GM18505 (cell line): Measurements from ENCODE around the gene DENND4A.

Experiments
- ATAC-seq: cut with Tn5 transposase; IDR thresholded peaks from one replicate; pipeline ENCODE4 v1.9.1; 2021; ENCODE audit not compliant: unreplicated experiment
- POLR2A ChIP-seq: IDR thresholded peaks from 4 replicates; pipeline ENCODE4 v1.6.1; 2011; ENCODE audit warnings: borderline replicate concordance; ENCODE audit not compliant: insufficient read depth, insufficient read length; ENCODE audit errors: extremely low read depth

Gene DENND4A

DNA sequence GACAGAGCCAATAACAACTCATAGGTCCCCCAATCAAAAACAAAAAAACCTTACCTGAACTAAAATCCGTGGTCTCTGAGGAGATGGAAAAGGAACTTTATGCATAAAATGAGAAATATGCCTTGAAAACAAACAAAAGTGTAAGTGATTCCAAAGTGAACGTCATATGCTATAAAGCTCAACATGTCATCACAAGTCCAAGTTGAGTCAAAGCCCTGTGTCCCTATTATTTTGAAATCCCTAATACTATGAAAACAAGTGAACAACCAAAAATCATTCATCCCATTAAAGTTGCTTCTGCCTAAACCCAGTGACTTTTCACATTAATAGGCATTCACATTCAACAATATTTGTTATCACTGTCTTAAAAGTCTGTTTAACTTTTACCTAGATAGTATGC, 59.4 kb downstream of the DENND4A start:
- ATAC-seq: no peak
- TF ChIP-seq POLR2A: no peak

DNA sequence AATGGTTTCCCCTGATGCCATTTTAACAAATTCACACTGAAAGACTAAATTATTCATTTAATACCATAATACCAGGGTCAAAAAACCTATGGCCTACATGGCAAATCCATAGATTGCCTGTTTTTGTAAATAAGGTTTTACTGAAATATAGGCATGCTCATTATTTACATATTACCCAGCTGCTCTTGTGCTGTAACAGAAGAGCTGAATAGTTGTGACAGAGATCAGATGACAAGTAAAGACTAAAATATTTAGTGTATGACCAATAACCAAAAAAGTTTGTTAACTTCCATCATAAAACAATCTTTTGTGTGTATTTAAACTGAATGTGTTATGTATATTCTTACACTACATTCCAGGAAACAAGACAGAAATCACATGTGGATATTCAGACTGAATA, 60.2 kb downstream of the DENND4A start:
- no peak for TF ChIP-seq POLR2A

DNA sequence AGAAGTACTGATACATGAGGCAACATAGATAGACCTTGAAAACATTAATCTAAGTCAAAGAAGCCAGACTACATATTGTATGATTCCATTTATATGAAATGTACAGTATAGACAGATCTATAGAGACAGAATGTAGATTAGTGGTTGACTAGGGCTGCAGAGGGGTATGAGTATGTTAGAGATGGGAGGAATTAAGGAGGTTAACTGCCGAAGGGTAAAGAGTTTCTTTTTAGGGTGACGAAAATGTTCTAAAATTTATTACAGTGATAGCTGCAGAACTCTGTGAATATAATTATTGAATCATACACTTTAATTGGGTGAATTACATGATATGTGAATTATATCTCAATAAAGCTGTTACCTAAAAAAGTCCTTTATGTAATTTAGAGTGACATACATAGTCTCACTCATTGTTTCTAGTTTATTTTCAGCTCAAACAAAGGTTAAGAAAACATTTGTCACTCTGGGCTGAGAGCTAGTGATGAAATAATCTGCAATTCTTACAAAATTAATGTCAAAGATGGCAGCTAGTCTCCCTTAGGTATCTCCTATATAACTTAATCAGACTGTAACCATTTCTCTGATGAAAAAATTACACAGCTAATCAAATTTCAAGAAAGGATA, 61.4 kb downstream of the DENND4A start:
- TF ChIP-seq POLR2A: no peak
- ATAC-seq: no peak

More for the DNA sequence above, 60.2 kb downstream of the DENND4A start:
- no peak for ATAC-seq

DNA sequence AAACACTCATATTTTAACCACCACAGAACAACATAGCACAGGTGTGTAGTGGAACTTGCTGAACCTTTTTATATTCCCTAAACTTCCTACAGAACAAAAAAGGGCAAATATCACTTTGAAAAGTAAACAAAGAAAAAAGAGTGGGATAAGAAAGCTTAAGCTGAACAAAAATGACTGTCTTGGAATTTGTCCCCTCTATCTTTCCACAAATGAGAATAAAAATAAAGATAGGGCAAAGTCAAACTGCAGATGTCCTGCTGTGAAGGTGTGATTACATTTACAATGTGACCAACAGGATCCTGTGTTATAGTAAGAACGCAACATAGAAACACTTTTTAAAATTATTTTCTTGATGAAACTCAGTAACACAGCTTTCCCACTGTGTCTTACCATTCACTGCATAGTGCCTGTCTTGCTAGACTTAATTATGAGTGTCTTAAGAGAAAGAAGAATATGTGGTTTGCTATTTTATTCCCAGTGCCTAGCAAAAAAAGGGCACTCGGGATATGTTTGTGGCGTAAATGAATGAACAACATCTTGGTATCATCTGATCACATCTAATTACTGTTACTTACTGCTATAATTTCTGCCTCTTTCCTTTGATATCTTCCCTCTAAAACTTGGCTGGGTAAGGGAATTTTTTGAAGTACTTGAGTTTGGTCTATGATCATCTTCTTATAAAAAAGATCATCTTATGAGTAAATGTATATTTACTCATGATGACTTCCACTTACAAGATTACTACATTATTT, 67.5 kb downstream of the DENND4A start:
- ATAC-seq: no peak
- TF ChIP-seq POLR2A: no peak

DNA sequence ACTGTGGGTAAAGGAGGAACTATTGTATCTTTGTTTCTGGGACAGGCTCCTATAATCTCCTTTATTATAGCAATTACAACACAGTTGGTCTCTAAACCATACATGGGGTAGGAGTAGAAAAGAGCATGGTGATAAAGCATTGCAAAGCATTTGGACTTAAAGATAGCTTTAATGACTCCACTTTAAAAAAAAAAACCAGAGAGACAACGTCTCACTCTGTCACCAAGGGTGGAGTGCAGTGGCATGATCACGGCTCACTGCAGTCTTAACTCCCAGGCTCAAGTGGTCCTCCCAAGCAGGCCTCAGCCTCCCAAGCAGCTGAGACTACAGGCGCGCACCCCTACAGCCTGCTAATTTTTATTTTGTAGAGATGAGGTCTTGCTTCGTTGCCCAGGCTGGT, 68.2 kb downstream of the DENND4A start:
- no peak for ATAC-seq
- no peak for TF ChIP-seq POLR2A

DNA sequence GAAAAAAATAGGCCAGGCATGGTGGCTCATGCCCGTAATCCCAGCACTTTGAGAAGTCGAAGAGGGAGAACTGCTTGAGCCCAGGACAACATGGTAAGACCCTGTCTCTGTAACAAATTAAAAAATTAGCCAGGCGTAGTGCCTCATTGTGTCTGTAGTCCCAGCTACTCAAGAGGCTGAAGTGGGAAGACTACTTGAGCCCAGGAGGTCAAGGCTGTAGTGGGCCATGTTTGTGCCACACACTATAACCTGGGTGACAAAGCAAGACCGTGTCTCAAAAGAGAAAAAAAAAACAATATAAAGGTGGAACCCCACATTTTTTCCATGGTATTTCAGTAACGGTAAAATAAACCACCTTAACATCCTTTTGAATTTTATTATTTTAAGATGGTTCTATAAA, 69.9 kb downstream of the DENND4A start:
- no peak for TF ChIP-seq POLR2A
- no peak for ATAC-seq

DNA sequence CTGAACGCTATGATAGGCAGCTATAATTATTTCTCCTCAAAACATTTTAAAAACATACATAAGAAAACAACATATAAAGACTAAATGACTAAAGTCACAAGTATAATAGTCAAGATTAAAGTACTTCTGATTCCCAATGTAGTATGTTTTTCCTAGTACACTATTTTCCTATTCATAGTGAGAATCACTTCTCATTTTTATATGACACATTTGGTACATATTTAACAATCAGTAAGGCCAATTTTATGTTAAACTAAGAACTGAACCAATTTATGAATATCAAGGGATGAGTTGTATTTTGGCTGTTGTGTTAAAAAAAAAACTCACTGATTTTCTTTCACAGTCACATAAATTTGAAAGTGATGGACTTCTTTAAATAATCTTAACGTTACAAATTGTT, 79.7 kb downstream of the DENND4A start:
- no peak for ATAC-seq
- TF ChIP-seq POLR2A: no peak

DNA sequence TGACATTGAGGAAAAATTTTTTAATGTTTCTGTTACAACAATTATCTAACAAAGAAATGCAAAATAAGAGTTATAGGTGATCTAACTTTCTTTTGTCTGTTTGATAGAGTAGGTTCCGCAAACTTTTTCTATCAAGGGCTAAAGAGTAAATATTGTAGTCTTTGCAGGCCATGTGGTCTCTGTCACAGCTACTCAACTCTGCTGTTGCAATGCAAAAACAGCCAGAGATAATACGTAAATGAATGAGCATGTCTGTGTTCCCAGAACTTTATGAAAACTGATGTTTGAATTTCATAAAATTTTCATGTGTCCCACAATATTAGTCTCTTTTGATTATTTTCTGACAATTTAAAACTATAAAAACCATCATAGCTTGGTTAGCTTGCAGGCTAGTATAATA, 97.0 kb downstream of the DENND4A start:
- ATAC-seq: no peak
- TF ChIP-seq POLR2A: no peak

DNA sequence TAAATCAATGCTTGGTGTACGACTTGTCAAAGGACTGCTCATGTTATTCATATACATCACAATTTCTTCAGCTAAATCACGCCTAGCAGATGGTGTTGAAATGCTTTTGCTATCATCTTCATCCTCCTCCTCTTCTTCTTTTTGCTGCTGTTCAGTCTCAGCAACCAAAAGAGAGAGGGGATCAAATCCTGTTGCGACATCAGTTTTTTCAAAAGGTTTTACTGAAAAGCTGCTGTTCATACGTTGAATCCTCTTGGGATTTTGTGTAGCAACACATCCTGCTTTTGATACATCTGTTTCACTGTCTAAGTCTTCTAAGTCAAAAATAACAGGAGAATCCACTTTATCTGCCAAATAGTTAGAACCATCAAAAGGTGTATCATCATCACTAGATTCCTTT, 101.3 kb downstream of the DENND4A start:
- no peak for TF ChIP-seq POLR2A
- ATAC-seq: no peak

DNA sequence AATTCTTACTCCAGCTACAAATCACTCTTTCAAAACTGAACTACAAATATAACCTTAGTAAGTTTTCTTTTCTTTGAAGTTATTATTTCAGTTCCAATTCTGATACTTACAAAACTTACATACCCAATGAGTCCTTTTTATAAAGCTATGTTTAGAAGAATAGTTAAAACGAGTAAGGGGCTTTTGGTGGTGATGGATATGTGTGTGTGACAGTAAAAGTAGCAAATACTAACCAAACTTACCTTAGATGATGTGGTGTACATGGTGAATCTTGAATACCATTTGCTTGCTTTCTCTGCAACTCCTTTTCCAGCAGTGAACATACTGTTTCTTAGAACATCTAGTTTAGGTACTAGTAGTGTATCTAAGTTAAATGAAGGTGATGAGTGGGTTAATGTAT, 101.9 kb downstream of the DENND4A start:
- no peak for ATAC-seq

DNA sequence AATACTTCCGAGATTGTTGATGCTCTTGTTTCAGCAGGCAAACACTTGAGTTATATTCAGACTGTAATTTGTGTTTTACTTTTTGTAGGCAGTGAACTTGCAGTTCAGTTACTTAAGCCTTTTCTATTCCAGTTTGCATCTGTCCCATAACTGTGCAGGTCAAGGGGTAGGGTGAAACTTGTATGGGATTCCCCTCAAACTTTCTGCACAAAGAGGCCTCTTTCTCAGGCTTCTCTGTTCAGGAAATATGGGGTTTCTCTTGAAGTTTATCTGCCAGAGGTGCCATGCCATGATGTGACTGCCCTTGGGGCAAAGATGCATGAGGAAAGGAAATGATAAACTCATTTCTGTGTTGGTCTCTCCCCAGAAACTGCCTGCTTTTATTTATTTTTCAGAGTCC, 103.6 kb downstream of the DENND4A start:
- TF ChIP-seq POLR2A: peak; percentile 20
- no peak for ATAC-seq

More for the DNA sequence above, 101.9 kb downstream of the DENND4A start:
- TF ChIP-seq POLR2A: no peak

DNA sequence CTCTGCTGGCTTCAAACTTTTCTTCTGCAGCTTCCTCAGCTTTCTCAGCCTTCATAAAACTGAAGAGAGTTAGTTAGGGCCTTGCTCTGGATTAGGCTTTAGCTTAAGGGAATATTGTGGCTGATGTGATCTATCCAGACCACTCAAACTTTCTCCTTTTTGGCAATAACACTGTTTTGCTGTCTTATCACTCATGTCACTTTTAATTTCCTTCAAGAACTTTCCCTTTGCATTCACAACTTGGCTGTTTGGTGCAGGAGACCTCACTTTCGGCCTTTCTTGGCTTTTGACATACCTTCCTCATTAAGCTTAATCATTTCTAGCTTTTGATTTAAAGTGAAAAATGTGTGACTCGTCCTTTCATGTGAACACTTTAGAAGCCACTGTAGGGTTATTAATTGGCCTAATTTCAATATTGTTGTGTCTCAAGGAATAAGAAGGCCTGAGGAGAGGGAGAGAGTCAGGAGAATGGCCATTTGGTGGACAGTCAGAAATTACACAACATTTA, 109.6 kb downstream of the DENND4A start:
- TF ChIP-seq POLR2A: no peak
- ATAC-seq: no peak

DNA sequence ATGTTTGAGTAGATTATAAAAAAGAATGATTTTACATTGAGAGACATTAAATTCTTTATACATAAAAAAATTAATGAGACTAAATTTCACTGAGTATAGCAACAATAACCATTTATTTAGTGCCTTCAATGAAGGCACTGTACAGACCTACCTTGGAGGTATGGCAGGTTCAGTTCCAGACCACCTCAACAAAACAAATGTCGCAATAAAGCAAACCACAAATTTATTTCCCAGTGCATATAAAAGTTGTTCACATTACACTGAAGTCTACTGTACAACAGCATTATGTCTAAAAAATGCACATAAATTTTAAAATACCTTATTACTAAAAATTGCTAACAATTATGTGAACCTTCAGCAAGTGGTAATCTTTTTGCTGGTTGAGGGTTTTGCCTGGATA, 111.5 kb downstream of the DENND4A start:
- TF ChIP-seq POLR2A: no peak
- ATAC-seq: no peak

DNA sequence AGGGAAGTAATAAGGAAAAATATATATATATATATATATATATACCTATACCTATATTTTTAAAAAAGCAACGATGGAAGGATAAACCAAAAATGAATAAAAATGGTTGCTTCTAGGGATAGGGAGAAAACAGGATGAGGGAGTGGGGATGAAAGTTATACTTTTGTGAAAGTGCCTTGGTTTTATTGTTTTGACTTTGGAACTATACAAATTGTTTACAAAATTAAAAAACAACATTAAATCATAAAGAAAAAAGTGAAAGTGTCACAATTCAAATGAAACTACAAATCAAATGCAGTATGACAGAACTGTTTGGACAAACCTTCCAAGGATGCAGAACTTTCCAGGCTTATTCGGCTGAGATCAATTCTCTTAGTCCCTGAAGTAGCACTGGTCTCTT, 116.0 kb downstream of the DENND4A start:
- TF ChIP-seq POLR2A: no peak
- ATAC-seq: no peak
